Ishikawa (cell line): ENCODE measurements around the gene SPIB.

ENCODE experiments used
- CREB1 ChIP-seq: IDR thresholded peaks from 2 replicates; pipeline ENCODE4 v1.6.1; 2012; ENCODE audit warnings: low read depth
- FOXM1 ChIP-seq: IDR thresholded peaks from 2 replicates; pipeline ENCODE4 v1.6.1; 2012; ENCODE audit warnings: low read depth, borderline replicate concordance
- TAF1 ChIP-seq: IDR thresholded peaks from 2 replicates; pipeline ENCODE4 v1.6.1; 2012; ENCODE audit warnings: low read depth, mild to moderate bottlenecking
- USF1 ChIP-seq: IDR thresholded peaks from 2 replicates; pipeline ENCODE4 v1.6.1; 2012
- YY1 ChIP-seq: IDR thresholded peaks from 2 replicates; pipeline ENCODE4 v1.6.1; 2012; ENCODE audit warnings: low read depth

- TF ChIP-seq YY1 (no peak), TAF1 (no peak), CREB1 (no peak), USF1 (no peak), FOXM1 (no peak)
Measured at GRCh38 chr19:50393589-50393988, 25.1 kb upstream of the SPIB start.
